ENCODE data around the gene CACNG4. TPM values are rescaled to one million over a fixed set of nuclear protein-coding genes. Genes with fewer than 3 reads are reported as not detected.

The CACNG4 gene
- total and polyA plus RNA-seq, 12 donors: 0.11 to 2.4 (median 0.88) TPM; not detected in 4

DNA sequence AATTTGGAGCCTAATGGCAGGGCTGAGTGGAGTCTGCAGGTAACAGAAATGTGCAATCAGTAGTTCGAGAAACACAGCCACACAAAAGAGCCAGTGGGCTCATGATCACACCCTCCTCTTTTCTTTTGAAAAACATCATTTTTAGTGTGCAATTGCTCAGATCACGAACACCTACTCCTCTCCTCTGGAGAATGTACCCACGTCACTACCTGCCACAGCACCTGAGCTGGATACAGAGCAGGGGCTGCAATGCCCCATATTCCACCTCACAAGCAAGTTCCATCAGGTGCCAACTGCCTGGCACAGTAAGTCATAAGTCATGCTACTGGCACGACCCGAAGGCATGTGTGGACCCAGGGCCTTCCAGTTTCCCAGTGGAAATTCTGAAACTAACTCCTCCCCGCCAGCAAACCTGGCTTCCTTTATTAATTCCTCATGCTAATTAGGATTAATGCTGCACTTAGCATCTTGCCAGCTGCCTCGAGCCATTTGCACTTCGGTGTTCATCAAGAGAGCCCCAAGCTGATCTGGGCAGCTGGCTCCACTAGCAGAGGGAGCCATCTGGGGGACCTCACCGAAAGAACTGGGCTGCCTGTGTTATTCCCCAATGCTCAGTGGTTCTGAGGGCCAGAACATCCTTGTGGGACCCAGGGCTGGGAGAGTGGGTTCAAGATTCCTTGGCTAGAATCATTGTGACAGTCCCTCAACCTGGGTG is 2.4 kb downstream of the CACNG4 start:
- Histone ChIP-seq H3K27ac (no peak overlapping the region), H3K27me3 (peaks cover 32% of the 10 kb centered on the region), H3K4me3 (no peak overlapping the region), H3K4me1 (replicated peaks in 1 of 2) (peaks cover 5 to 14% of the 10 kb centered on the region in 2 donors), H3K9me3 (replicated peaks in 1 of 3) (no peaks in the 10 kb centered on the region), H3K36me3 (replicated peaks in 1 of 2) (no peaks in the 10 kb centered on the region)
- WGBS, 4 donors: 73 to 92% (median 76%) methylated on average over 7 to 9 of the region's 9 CpGs
- intact Hi-C loops (cut with DNase I): no loop called here
- TF ChIP-seq, protein P1, sequence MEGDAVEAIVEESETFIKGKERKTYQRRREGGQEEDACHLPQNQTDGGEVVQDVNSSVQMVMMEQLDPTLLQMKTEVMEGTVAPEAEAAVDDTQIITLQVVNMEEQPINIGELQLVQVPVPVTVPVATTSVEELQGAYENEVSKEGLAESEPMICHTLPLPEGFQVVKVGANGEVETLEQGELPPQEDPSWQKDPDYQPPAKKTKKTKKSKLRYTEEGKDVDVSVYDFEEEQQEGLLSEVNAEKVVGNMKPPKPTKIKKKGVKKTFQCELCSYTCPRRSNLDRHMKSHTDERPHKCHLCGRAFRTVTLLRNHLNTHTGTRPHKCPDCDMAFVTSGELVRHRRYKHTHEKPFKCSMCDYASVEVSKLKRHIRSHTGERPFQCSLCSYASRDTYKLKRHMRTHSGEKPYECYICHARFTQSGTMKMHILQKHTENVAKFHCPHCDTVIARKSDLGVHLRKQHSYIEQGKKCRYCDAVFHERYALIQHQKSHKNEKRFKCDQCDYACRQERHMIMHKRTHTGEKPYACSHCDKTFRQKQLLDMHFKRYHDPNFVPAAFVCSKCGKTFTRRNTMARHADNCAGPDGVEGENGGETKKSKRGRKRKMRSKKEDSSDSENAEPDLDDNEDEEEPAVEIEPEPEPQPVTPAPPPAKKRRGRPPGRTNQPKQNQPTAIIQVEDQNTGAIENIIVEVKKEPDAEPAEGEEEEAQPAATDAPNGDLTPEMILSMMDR (IDR thresholded peaks at IDR 0.05): no peak
- TF ChIP-seq POLR2A (IDR thresholded peaks at IDR 0.05): no peak
- DNase-seq: no peak

DNA sequence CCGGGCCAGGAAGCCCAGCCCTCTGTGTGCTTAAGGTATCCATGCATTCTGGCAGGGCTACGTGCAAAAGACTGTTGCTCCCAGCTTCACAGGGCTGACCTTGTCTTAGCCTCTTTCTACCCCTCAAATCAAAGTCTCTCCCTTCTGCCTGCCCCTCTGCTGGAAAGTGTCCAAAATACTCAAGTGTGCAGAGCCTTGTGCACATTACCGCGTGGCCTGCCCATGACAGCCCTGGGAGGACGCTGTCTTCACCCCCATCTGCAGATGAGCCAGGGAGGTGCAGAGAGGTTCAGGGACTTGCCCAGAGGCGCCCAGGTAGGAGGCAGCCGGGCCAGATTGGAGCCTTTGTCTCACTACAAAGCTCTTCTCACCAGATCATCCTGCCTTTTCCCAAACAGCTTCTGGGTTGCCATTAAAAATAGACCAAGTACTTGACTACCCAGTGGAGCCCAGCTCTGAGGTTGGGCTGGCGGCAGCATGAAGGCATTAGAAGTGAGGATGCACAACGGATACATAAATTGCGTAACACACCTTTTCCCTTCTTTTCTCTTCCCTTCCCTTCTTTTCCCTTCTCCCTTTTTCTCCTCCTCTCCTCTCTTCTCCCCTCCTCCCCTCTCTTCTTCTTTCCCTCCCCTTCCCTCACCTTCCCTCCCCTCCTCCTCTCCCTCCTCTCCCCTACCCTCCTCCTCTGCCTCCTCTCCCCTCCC is 3.5 kb downstream of the CACNG4 start:
- peaks cover 5 to 14% of the 10 kb centered on the region in 2 donors for H3K4me1 ChIP-seq (replicated peaks in 1 of 2)
- no peak overlapping the region for H3K4me3 ChIP-seq
- TF ChIP-seq POLR2A (IDR thresholded peaks at IDR 0.05): no peak
- TF ChIP-seq, protein P1 (IDR thresholded peaks at IDR 0.05): no peak
- H3K27me3 ChIP-seq: peaks cover 32% of the 10 kb centered on the region
- H3K27ac ChIP-seq: no peak overlapping the region
- DNase-seq: no peak
- intact Hi-C loops (cut with DNase I): no loop called here
- H3K9me3 ChIP-seq (replicated peaks in 1 of 3): no peaks in the 10 kb centered on the region
- H3K36me3 ChIP-seq (replicated peaks in 1 of 2): no peaks in the 10 kb centered on the region
- 72 to 81% (median 76%) methylated on average over 7 to 10 of the region's 10 CpGs for WGBS, 4 donors

DNA sequence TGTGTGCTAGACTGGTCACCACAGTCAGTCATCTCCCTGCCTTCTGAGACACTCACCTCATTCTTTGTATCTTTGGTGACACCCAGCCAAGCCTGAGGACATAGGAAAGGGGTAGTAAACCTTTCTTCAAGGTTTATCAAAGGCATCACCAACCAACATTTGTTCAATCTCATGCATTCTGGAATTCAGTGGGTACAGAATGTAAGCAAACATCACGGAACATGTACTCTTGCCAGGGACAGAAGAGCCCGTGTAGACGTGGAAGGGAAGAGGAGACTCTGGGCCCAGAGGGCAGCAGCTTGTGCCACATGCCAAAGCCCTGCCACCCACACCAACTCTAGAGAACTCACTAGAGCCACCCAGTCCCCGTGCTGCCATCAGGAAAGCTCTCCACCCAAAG is 4.4 kb downstream of the CACNG4 start:
- Histone ChIP-seq H3K4me1 (replicated peaks in 1 of 2) (peaks cover 5 to 14% of the 10 kb centered on the region in 2 donors), H3K27ac (no peak overlapping the region), H3K27me3 (peaks cover 30% of the 10 kb centered on the region), H3K4me3 (no peak overlapping the region), H3K9me3 (replicated peaks in 1 of 3) (no peaks in the 10 kb centered on the region), H3K36me3 (replicated peaks in 1 of 2) (no peaks in the 10 kb centered on the region)
- no peak for TF ChIP-seq POLR2A (IDR thresholded peaks at IDR 0.05)
- TF ChIP-seq, protein P1 (IDR thresholded peaks at IDR 0.05): no peak
- 88 to 97% (median 89%) methylated on average over 3 to 4 of the region's 4 CpGs for WGBS, 4 donors
- intact Hi-C loops (cut with DNase I): no loop called here
- no peak for DNase-seq

DNA sequence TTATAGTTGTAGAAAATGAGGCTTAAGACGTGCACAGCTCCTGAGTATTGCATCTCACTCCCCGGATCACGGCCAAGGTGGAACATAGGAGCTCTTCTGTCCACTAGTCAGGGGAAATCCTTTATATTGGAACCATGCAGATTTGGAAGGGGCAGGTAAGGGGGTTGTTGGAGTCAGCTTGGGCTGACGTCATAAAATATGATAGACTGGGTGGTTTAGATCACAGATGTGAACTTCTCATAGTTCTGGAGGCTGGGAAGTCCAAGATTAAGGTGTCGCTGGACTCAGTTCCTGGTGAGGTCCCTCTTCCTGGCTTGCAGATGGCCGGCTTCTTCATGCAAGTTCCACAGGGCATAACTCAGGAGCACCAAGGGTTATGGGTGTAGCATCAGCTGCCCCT is 5.6 kb downstream of the CACNG4 start:
- peaks cover 28% of the 10 kb centered on the region for H3K27me3 ChIP-seq
- TF ChIP-seq POLR2A (IDR thresholded peaks at IDR 0.05): no peak
- TF ChIP-seq, protein P1 (IDR thresholded peaks at IDR 0.05): no peak
- no peak for DNase-seq
- peaks cover 3 to 11% of the 10 kb centered on the region in 2 donors for H3K4me1 ChIP-seq (replicated peaks in 1 of 2)
- no peak overlapping the region for H3K4me3 ChIP-seq
- intact Hi-C loops (cut with DNase I): no loop called here
- no peak overlapping the region for H3K27ac ChIP-seq
- H3K36me3 ChIP-seq (replicated peaks in 1 of 2): no peaks in the 10 kb centered on the region
- 83 to 91% (median 88%) methylated on average over 5 to 6 of the region's 6 CpGs for WGBS, 4 donors
- no peaks in the 10 kb centered on the region for H3K9me3 ChIP-seq (replicated peaks in 1 of 3)
